Activated B cell treated with CpG ODN at 0.5 μM for 24 hours (primary cell): ENCODE data around the gene COPS3. TPM values are rescaled to one million over a fixed set of nuclear protein-coding genes. Genes with fewer than 3 reads are reported as not detected.
"Not testable (repeated sequence)": the region's sequence is repeated elsewhere in the genome, so short reads cannot be mapped to it uniquely, and the experiment has no call there.

Experiments used
- ATAC-seq: fragments of 200-7000 bp; cut with Tn5 transposase; one replicate; pipeline ENCODE4 v1.10.0; 2021; ENCODE audit warnings: low read depth, mild to moderate bottlenecking, moderate library complexity
- CTCF ChIA-PET: fragments of 350-600 bp; sonication (Branson Sonifier 250); formaldehyde crosslinking; loops from one replicate; lab custom pipeline; 2021; ENCODE audit warnings: antibody characterized with exemption; lab: Charles Lee
- POLR2A ChIA-PET: fragments of 350-600 bp; sonication (Branson Sonifier 250); formaldehyde crosslinking; loops from one replicate; lab custom pipeline; 2021; ENCODE audit warnings: antibody characterized with exemption; lab: Charles Lee
- DNase-seq: peaks from one replicate; pipeline ENCODE4 v3.0.0; 2022
- H3K27ac Mint-ChIP-seq: one replicate; pipeline ENCODE4 v1.8.0; 2020; ENCODE audit warnings: mixed read lengths
- H3K27me3 Mint-ChIP-seq: one replicate; pipeline ENCODE4 v1.8.0; 2021; ENCODE audit warnings: mixed read lengths
- H3K36me3 Mint-ChIP-seq: one replicate; pipeline ENCODE4 v1.8.0; 2021; ENCODE audit warnings: low read depth, mixed read lengths
- H3K4me1 Mint-ChIP-seq: one replicate; pipeline ENCODE4 v1.8.0; 2021; ENCODE audit warnings: mixed read lengths
- H3K4me3 Mint-ChIP-seq: one replicate; pipeline ENCODE4 v1.8.0; 2020; ENCODE audit warnings: mild to moderate bottlenecking, mixed read lengths
- H3K9me3 Mint-ChIP-seq: one replicate; pipeline ENCODE4 v1.8.0; 2020; ENCODE audit warnings: mixed read lengths
- CTCF ChIP-seq: fragments of 200-600 bp; IDR thresholded peaks from one replicate; pipeline ENCODE4 v1.8.0; 2022; ENCODE audit warnings: antibody characterized with exemption, mild to moderate bottlenecking
- intact Hi-C: fragments of 100-400 bp; cut with micrococcal nuclease; formaldehyde crosslinking; loops from one replicate; pipeline ENCODE4 v1.15.1; 2024
- total RNA-seq: library from RNA; stranded (reverse); gene quantifications from 2 replicates; pipeline ENCODE4 v1.2.3, GENCODE V29; 2022

COPS3 gene
- total RNA-seq, 1 donor from 2014 or later: 73.7 TPM

- peak overlapping the region; percentile 18 for H3K27ac Mint-ChIP-seq
- H3K4me3 Mint-ChIP-seq: no peak overlapping the region
- no peaks in the 10 kb centered on the region for H3K27me3 Mint-ChIP-seq
- H3K9me3 Mint-ChIP-seq: no peaks in the 10 kb centered on the region
- peaks cover 83% of the 10 kb centered on the region for H3K36me3 Mint-ChIP-seq
- ChIA-PET CTCF (no interaction called here), POLR2A (no interaction called here)
- no peak for TF ChIP-seq CTCF
- intact Hi-C loops: no loop called here
- DNase-seq (no peak), ATAC-seq (no peak)
- no peaks in the 10 kb centered on the region for H3K4me1 Mint-ChIP-seq
These were observed 24.7 kb downstream of the COPS3 start for GRCh38 chr17:17256316-17256715.

GRCh38 chr17:17255689-17256088 is 25.4 kb downstream of the COPS3 start:
- H3K4me3 Mint-ChIP-seq, H3K27me3 Mint-ChIP-seq, ATAC-seq, POLR2A ChIA-PET, CTCF ChIA-PET, H3K4me1 Mint-ChIP-seq, H3K27ac Mint-ChIP-seq, intact Hi-C loops, H3K9me3 Mint-ChIP-seq, DNase-seq: not testable (repeated sequence)
- H3K36me3 Mint-ChIP-seq: peaks cover 81% of the 10 kb centered on the region

DNA sequence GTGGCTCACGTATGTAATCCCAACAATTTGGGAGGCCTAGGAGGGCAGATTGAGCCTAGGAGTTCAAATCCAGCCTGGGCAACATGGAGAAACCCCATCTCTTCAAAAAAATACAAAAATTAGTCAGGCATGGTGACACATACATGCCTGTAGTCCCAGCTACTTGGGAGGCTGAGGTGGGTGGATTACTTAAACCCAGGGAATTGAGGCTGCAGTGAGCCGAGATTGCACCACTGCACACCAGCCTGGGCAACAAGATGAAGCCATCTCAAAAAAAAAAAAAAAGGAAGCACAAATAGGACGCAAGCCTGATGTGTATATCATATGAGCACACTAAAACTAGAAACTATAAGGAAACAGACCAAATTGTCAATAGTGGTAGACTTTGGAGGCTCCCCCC is 27.0 kb downstream of the COPS3 start:
- CTCF ChIA-PET: no interaction called here
- H3K9me3 Mint-ChIP-seq: no peaks in the 10 kb centered on the region
- no peak for ATAC-seq

DNA sequence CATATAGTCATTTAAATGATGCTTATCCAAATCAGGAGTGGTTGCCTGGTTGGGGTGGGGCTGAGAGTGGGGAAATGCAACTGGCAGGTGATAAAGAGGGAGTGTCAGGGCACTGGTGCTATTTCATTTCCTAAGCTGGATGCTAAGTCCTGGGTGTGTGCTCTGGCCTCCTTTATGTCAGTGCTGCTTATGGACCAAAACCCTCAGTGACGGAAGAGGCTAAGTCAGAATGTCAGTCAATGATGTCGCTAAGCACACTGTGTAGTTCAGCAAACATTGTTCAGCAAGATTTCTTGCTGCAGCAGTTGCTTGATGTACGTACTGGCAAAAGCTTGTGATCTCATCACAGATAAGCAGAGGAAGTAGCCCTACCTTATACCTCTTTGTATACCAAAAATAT is 27.6 kb downstream of the COPS3 start:
- no peak overlapping the region for H3K27ac Mint-ChIP-seq

More for the DNA sequence above, 27.0 kb downstream of the COPS3 start:
- intact Hi-C loops: no loop called here
- POLR2A ChIA-PET: no interaction called here
- H3K27ac Mint-ChIP-seq: no peak overlapping the region
- no peak for TF ChIP-seq CTCF
- no peak overlapping the region for H3K4me3 Mint-ChIP-seq
- H3K36me3 Mint-ChIP-seq: peaks cover 76% of the 10 kb centered on the region
- H3K4me1 Mint-ChIP-seq: no peaks in the 10 kb centered on the region
- DNase-seq: no peak
- H3K27me3 Mint-ChIP-seq: no peaks in the 10 kb centered on the region

GRCh38 chr17:17252149-17252661 is 28.8 kb downstream of the COPS3 start:
- CTCF ChIA-PET: no interaction called here
- Mint-ChIP-seq H3K9me3 (no peaks in the 10 kb centered on the region), H3K4me1 (no peaks in the 10 kb centered on the region), H3K36me3 (peaks cover 78% of the 10 kb centered on the region), H3K4me3 (no peak overlapping the region), H3K27me3 (no peaks in the 10 kb centered on the region), H3K27ac (no peak overlapping the region)
- DNase-seq: no peak
- TF ChIP-seq CTCF: no peak
- no peak for ATAC-seq
- intact Hi-C loops: no loop called here
- POLR2A ChIA-PET: no interaction called here

More for the DNA sequence above, 27.6 kb downstream of the COPS3 start:
- H3K9me3 Mint-ChIP-seq: no peaks in the 10 kb centered on the region
- intact Hi-C loops: no loop called here
- ChIA-PET POLR2A (no interaction called here), CTCF (no interaction called here)
- H3K4me1 Mint-ChIP-seq: no peaks in the 10 kb centered on the region
- TF ChIP-seq CTCF: no peak
- H3K36me3 Mint-ChIP-seq: peaks cover 76% of the 10 kb centered on the region
- H3K4me3 Mint-ChIP-seq: no peak overlapping the region
- DNase-seq (no peak), ATAC-seq (no peak)
- no peaks in the 10 kb centered on the region for H3K27me3 Mint-ChIP-seq

GRCh38 chr17:17246879-17247278 is 34.2 kb downstream of the COPS3 start:
- no peak for TF ChIP-seq CTCF
- H3K27ac Mint-ChIP-seq: peak overlapping the region; percentile 2
- intact Hi-C loops: no loop called here

More at GRCh38 chr17:17246879-17247278, 34.2 kb downstream of the COPS3 start:
- Mint-ChIP-seq H3K4me3 (no peak overlapping the region), H3K27me3 (no peaks in the 10 kb centered on the region), H3K9me3 (no peaks in the 10 kb centered on the region), H3K36me3 (peaks cover 51% of the 10 kb centered on the region), H3K4me1 (no peaks in the 10 kb centered on the region)
- CTCF ChIA-PET: no interaction called here
- ATAC-seq: no peak
- POLR2A ChIA-PET: interaction anchor here (0.6 kb wide), 1 partner anchor 35 kb away, joined by 3 read pairs; no protein-coding TSS in a partner anchor
- DNase-seq: no peak
